OCI-M2 (cell line): Measurements from ENCODE around the gene TIMM44.
A peak's percentile ranks its signal among the peaks of the same experiment; 100 is the strongest.

Source experiments
- DNase-seq: peaks from one replicate; lab custom pipeline; 2025; ENCODE audit not compliant: unreplicated experiment; lab: John Stamatoyannopoulos, UW

The TIMM44 gene

DNA sequence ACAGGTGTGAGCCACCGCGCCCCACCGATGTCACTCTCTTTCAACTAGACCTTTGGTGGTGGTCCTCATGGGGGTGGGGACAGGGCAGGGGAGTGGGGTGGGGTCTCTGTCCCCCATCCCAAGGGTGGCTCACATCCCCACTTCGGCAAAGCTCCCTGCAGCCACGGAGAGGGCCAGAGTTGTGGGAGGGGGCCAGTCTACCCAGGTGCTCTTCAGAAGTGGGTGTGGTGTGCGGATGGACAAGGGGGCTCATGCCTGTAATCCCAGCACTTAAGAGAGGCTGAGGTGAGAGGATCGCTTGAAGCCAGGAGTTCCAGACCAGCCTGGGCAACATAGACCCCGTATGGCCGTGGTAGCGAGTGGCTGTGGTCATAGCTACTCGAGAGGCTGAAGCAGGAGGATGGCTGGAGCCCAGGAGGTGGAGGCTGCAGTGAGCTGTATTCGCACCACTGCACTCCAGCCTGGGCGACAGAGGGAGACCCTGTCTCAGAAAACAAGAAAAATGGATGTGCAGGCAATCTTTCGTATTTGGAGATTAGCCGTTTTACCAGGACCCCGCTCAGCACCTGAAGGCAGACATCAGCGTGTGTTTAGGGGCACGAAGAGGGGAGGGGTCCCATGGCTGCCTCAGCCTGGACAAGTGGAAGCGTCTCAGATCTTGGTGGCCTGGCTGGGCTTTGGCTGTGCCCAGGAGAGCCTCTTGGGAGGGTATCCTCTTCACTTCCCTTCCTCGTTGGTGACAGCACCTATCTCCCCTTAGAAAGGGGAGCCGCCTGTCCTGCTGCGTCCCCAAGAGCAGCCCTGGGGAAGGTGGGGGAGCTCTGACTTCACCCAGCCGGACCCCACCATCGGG is 28.0 kb downstream of the TIMM44 start:
- DNase-seq, result no peak

DNA sequence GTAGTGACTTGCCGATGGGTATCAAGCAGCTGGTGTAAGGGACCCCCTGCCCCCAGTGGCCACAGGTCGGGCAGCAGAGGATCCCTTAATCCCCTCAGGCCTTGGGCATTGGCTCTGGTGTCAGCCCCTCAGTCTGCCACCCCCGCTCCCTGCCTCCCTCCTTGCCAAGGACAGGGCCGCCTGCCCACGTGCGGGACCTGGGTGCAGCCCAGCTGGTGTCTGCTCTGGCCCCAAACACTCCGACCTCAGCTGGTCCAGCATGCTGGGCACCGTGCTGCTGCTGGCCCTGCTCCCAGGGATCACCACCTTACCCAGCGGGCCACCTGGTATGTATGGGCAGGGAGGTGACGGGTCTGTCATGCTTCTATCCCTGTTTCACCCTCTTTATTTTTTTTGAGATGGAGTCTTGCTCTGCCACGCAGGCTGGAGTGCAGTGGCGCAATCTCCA is 28.8 kb downstream of the TIMM44 start, which contains the start of gene TGFBR3L:
TGFBR3L (plus strand) TSS at position 233 of the 448 bp plus-strand sequence.
- no peak for DNase-seq

DNA sequence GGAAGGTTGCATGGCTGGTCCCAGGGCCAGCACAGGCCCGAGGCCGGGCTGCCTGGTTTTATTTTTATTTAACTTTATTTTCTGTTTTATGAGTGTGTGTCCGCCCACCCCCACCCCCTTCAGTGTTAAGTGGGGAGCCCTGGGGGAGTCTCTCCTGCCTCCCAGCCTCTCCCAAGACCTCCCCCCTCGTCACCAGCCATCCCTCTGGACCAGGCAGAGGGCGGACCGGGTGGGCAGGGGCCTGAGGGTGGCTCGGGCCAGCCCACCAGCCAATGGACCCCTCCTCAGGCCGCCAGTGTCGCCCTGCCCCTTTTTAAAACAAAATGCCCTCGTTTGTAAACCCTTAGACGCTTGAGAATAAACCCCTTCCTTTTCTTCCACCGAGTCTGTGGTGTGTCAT is 29.4 kb downstream of the TIMM44 start:
- DNase-seq, result no peak

DNA sequence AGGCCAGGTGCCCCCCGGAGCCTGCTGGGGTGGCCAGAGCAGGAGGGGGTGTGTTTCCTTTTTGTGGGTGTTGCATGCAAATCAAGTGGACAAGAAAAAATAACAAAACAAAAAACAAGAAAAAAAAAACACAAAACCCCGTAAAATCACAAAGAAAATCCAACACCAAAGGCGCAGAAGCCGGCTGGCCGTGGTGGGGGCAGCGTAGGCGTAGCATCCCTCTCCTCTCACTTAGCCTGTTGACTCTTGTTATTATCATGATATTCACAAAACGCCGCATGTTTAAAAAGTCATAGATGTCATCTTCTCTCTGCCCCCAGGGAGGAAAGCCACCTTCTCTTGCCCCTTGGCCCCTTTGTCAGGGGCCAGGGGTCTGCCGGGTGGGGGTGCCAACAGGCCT is 29.8 kb downstream of the TIMM44 start:
- DNase-seq, result no peak

DNA sequence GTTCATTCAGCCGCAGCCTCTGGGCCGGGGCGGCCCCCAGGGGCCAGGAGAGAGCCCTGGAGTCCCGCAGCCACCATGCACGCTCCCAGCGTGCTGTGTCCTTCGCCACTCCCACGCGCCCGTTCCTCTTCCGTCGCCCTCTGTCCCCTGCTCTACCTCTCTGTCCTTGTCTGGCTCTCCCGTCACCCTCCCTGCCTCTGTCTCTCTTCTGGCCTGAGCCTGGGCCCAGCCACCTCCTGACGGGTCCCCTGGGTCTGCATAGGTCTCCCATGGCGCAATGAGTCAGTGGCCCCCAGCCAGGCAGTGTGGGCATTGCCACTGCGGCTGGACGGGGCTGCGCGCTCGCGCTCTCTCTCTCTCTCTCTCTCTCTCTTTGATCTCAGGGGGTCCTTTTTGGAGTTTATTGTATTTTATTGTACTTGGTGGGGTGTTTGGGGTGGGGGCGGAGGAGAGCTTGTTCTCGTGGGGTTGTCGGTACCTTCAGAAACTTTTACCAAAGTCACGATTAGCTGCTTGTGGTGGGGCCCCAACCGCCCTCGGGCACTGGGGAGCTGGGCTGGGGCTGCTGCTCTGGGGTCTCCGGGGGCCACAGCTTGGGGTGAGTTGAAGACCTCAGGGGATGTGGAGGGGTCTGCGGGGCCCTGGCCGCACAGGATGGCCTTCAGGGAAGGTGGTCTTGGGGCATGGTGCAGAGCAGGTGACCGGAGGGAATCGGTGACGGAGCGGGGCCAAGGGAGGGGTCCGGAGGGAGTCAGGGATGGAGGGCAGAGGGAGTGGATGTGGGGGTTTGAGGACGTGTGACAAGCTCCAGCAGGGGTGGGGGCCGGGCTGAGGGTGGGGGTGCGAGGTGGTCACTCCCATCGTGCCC is 30.5 kb downstream of the TIMM44 start:
- DNase-seq, result no peak

DNA sequence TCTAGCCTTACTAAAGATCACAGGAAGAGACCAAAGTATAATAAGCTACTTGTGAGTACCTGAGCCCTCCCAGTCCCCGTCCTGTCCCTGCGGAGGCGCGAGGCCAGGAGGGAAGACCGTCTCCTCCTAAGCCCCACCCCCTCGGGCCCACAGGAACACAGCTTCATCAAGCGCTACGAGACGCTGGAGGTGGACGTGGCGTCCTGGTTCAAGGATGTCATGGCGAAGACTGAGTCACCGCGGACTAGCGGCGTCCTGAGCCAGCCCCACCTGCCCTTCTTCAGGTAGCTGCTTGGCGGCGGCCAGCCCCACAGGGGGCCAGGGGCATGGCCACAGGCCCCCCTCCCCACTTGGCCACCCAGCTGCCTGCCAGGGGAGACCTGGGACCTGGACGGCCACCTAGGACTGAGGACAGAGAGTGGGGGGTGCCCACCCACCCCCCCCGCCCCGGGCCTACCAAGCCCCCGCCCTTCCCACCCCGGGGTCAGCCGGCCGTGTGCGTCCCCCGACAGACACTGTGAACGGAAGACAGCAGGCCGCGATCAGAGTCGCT is 31.2 kb downstream of the TIMM44 start:
- DNase-seq, result no peak

DNA sequence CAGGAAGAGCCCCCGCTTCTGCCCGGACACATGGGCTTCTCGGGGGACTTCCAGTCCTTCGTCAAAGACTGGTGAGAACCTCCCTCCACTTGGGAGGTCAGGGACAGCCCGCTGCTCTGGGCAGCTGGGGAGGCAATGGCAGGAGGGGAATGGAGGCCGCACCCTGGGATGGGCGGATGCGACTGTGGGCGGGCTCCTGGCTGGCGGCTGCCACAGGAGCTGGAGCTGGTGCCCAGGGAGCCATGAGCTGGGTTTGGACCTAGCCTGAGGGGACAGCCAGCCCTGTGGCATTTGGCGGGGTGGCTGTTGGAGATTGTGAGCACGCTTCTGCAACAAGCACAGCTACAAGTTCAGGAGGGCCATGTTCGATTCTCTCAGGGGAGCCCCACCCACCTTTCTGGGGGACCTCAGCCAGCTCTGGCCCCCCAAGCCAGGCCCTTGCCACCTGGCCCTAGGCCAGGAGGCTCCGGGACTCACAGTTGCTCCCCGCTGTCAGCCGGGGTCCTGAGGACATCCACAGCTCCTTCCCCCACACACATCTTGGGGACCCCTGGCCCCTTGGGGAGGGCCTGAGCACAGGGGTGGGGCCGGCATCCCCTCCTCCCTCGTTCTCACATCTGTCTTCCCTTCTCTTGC is 31.8 kb downstream of the TIMM44 start:
- DNase-seq, result no peak

DNA sequence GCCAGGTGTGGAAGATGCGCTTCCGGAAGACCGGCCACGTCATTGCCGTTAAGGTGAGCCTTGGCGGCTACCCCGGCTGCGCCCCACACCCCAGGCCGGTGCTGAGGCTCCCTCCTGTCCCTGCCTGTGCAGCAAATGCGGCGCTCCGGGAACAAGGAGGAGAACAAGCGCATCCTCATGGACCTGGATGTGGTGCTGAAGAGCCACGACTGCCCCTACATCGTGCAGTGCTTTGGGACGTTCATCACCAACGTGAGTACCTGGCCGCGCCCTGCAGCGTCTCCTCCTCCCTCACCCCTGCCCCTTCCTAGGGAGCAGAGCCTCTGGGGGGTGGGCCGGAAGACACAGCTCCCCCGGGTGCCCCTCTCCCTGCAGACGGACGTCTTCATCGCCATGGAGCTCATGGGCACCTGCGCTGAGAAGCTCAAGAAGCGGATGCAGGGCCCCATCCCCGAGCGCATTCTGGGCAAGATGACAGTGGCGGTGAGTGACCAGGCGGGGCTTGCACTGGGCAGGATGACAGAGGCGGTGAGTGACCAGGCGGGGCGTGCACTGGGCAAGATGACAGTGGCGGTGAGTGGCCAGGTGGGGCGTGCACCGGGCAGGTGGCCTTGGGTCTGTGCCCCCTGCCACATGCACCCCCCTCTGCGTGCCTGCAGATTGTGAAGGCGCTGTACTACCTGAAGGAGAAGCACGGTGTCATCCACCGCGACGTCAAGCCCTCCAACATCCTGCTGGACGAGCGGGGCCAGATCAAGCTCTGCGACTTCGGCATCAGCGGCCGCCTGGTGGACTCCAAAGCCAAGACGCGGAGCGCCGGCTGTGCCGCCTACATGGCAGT is 32.9 kb downstream of the TIMM44 start:
- DNase-seq, result no peak

DNA sequence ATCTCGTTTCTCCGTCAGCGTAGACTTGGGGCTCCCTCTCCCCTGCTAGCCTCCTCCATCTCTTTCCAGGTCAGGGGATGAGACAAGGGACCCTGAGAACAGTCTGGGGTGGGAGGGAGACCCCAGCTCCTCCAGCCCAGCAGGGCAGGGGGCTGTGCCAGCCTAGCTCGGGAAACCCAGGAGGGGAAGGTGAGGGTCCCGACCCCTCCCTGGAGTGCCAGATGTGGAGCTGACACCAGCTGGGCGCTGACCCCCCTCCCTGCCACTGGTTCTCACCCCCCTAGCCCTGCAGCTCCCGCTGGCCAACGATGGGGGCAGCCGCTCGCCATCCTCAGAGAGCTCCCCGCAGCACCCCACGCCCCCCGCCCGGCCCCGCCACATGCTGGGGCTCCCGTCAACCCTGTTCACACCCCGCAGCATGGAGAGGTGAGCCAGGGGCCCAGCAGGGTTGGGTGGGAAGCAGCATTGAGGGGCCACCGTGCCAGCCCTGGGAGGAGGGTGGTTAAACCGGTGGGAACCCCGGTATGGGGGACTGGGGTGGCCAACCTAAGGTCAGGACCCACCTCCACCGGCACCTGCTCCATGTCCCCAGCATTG is 33.9 kb downstream of the TIMM44 start:
- no peak for DNase-seq

DNA sequence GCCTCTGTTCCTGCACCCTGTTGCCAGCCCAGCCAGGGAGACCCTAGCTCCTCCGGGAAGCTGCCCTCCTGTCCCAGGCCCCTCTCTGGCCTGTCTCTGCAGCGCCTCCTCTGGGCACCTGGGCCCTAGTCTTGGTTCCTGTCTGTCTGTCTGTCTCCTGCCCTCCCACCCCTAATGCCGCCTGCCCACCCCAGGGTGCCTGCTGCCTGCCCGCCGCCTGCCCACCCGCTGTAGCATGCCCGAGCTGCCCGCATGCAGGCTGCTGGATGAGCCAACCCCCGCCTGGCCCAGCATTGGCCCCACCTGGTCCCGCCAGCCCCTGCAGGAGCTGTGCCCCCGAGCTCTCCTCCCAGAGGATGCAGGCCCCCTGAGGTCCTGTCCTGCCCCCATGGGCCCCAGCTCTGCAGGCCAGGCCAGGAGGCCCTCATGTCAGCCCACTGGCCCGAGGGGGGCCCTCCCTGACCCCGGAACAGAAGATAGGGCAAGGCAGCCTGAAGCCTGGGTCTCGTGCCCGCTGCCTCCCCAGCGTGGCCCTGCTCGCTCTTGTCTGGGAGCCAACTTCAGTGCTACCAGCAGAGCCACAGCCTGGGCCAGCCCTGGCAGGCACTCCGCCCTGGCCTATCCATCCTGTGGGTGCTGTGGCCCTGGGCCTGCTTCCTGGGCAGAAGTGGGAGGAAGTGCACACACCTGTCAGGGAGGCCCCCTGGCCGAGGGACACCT is 34.6 kb downstream of the TIMM44 start:
- no peak for DNase-seq

DNA sequence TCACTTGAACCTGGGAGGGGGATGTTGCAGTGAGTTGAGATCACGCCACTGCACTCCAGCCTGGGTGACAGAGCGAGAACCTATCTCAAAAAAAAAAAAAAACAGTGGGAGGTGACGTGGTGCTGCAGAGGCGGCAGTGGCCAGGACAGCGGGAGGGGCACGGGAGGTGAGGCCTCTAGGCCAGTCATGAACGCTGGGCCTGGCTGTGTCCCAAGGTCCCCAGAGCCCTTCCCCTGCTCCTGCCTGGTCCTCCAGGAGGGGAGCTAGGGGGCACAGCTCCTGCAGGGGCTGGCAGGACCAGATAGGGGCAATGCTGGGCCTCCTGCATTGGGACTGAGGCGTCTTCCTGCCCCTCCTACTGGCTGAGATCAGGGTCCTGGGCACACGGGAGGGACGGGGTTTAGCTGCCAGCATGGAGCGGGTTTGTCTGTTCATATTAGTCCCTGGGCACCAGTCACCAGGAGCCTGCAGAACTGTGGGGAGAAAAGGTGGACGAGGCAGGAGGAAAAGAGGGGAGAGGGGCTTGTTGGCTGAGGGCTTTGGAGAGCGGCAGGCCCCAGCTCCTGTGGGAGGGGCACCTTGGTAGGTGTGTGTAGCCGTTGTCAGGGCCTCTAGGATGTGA is 35.3 kb downstream of the TIMM44 start:
- no peak for DNase-seq

DNA sequence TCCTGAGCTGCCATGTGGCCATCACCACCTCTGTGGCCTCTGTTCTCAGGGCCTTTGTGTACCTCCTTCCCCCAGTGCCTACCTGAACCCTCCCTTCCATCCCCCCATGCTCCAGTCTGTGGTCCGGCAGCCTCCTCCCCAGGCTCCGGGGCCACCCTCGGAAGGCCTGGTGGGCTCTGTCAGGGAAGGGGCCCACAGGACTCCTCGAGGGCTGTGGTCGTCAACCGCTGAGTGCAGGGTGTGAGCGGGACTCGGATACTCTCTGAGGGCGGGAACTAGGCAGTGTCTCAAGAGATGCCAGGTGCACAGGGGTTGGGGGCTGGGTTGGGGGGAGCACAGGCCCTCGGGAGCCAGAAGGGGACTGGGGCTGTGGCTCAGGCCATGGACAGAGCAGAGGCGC is 35.9 kb downstream of the TIMM44 start:
- no peak for DNase-seq

DNA sequence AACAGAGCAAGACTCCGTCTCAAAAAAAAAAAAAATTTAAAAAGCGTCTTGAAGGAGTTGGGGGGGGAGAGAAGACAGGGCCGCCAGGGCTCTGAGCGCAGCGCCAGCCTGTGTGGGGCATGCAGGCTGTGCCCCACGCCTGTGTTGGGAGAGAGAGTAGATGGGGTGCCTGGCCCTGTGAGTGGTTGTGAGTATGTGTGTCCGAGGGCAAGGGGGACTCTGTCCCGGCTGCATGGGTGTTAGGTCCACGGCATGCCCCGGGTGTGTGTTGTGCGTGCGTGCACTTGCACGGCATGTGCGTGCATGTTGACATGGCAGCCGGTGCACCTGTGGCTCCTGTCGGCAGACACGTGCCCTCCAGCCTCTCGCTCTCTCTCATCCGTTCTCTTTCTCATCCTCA is 36.3 kb downstream of the TIMM44 start:
- DNase-seq, result no peak

DNA sequence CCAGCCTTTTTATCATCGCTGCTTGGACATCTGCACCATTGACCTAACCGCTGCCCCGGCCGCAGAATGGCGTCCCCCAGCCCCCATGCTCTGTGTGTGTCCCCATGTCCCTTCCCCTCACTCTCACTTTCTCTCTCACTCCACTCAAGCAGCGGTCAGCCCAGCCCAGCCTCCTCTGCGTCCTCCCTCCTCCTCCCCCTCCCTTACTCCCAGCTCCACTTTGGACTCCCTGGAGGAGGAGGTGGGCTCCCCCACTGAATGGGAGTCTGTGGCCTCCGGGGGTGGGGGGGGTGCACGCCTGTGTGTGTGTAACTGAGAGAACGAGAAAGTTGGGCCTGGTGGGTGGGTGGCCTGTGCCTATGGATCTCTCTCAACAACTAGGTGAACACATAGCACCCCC is 37.6 kb downstream of the TIMM44 start:
- no peak for DNase-seq

DNA sequence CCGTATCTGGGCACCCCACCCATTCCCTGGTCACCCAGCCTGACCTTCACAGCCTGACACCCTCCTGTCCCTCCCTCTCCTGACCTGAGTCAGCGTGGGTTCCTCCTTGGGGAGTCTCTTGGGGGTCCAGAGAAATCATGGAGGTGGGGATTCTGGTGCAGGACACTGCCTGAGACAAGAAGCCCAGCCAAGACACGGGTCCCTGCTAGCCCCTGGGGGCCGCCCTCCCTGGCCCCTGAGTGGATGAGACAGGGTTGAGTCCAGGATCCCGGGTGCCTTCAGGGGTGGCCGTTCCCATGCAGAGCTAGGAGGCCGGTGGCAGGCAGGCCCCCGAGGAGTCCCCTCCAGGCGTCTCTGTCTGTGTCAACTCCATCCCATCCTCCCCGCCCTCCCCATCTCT is 38.2 kb downstream of the TIMM44 start:
- DNase-seq, result no peak

DNA sequence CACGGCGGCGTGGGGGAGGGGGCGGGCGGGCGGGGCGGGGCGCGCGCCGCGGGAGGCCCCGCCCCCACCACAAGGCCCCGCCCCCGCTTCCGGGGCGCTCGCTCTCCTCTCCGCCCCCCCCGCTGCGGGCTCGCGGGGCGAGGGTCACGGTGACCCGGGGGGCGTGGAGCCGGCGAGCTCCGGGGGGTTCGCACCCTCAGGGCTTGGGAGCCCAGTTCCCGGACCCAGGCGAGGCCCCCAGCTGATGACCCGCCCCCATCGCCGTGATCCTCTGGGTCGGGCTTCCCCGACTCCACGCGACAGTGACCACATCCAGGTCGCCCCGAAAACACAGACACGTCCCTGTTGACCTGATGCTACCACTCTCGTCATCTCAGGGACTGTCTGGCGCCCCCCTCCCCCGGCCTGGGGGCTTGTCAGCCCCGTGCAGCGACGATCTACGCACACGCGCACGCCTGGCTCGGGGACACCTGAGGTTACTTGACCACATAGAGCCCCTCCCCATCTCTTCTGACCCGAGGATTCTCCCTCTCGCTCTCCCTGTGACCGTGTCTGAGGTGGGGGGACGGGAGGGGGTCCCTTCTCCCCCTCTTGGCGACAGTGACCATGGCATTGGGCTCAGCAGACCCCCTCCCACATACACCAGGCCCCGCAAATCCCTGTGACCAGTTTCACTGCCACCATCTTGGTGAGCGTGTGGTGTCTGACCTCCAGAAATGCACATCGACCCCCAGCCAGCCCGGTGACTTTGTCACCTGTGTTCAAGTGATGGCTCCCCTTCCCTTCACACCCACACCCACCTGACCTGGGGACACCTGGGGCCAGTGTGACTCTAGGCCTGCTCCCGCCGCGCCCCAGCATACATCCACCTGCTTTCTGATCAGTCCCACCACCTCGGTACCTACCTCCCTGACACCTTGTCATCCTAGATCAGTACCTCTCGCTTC is 39.1 kb downstream of the TIMM44 start:
- no peak for DNase-seq

DNA sequence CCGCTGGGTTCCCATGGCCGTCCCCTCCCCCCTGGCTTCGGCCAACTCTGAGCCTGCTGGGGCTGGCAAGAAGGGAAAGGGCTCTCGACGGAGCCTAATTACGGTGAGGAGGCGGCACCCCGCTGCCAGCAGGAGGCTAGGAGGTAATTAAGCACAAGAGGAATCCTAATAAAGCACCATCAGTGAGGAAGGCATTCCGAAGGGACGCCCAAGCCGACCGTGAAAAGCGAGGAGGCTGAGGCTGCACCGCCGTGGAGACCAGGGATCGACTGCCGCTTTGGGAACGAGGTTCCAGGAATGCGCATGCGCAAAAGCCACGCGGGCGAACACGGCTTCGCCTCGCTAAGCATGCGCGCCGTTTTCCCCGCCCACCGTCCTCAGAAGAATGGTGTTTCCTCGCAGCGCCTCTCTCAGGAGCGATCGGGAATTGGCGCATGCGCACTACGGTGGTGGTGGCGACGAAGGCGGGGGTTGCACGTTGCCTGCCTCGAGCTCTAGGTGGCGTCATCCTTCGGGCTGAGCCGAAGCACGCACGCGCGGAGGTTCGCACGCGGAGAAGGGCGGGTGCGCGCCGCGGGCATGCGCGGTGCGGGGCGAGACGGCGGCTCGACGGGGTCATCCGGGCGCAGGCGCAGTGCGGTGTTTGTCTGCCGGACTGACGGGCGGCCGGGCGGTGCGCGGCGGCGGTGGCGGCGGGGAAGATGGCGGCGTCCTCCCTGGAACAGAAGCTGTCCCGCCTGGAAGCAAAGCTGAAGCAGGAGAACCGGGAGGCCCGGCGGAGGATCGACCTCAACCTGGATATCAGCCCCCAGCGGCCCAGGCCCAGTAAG is 40.0 kb downstream of the TIMM44 start, which contains the start of gene MAP2K7:
MAP2K7 (plus strand) TSS at position 634 of the 830 bp plus-strand sequence; CDS start at position 702, 68 bp downstream.
- peak; percentile 87 for DNase-seq
